ENCODE data around the gene JUP.
"Not testable (repeated sequence)": the region's sequence is repeated elsewhere in the genome, so short reads cannot be mapped to it uniquely, and the experiment has no call there.

Gene JUP

GRCh38 chr17:41786227-41787020 is at the start of gene JUP:
Gene JUP, minus strand, starts transcription at chr17:41786711. Its CDS starts 14,857 bp downstream, at chr17:41771854.
- DNase-seq: peak; percentile 98

GRCh38 chr17:41835800-41836549 is 49.5 kb upstream of the JUP start, which contains the start of gene NT5C3B:
Gene NT5C3B, minus strand, starts transcription at chr17:41836232. Its CDS starts 39 bp downstream, at chr17:41836193.
- DNase-seq: peak; percentile 65

GRCh38 chr17:41835214-41835799 is 48.8 kb upstream of the JUP start:
- DNase-seq: no peak

- DNase-seq: not testable (repeated sequence)
Measured at GRCh38 chr17:41829961-41830360, 43.5 kb upstream of the JUP start.

DNA sequence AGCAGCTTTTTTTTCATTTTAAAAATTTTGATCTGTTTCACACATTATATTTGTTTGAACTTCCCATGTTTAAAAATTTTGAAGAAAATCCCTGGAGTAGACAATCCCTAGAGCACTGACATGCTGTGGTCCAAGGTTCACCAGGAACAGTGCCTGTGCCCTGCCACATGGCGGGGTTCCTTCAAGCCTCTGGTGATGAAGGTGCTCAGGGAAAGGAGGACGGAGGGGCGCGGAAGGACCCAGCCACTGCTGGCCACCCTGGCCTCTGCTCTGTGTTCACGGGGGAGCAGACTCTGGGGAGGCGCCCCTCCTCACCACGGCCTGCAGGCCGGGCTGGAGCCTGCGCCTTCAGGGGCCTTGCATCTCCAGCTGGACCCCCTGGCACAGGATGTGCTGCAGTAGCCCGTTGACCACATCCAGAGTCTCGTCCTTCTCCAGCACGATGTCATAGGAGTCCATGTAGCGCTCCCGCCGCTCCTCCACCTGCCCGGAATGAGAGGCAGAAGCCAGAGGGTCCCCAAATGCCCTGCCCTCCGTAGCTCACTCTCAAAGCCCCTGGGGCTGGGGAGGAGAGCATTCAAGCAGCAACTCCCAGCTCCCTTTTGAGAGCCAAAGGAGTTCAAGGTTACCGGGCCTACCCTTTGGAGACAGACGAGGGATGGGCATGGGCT is 38.8 kb upstream of the JUP start:
- DNase-seq: no peak

DNA sequence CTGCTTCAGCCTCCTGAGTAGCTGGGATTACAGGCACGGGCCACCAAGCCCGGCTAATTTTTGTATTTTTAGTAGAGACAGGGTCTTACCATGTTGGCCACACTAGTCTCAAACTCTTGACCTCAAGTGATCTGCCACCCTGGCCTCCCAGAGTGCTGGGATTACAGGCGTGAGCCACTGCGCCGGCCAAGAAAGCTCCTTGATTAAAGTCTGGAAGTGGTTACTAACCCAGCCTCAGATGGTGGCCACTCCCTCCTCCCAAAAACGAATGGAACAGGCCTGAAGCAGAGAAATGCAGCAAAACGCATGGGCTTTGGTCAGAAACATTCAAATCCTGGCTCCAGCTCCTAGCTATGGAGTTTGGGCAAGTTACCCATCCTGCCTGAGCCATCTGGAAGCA is 37.6 kb upstream of the JUP start:
- no peak for DNase-seq

DNA sequence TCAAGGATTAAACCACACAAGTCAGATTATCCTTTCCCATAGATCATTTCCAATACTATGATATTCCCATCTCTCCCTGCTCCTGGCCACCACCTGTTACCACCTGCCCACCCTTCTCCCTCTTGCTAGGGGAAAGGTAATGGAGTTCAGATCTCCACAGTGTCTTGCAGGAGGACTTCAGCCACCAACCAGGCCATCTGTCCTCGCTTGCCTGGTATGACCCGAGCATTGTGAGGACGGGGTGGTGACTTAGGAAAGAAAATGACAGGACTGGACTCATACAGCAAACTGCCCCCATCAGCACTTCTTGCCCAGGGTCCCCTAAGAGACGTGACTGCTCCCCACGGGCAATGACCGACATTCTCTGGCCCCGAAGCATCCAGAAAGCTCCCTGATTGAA is 37.1 kb upstream of the JUP start:
- DNase-seq: no peak

GRCh38 chr17:41823141-41823524 is 36.6 kb upstream of the JUP start:
- DNase-seq: no peak

GRCh38 chr17:41822216-41823140 is 36.0 kb upstream of the JUP start:
- DNase-seq: no peak

GRCh38 chr17:41821776-41822175 is 35.3 kb upstream of the JUP start:
- no peak for DNase-seq

GRCh38 chr17:41818024-41818423 is 31.5 kb upstream of the JUP start:
- no peak for DNase-seq

- no peak for DNase-seq
Measured at GRCh38 chr17:41816637-41817320, 30.3 kb upstream of the JUP start.

GRCh38 chr17:41814195-41814594 is 27.7 kb upstream of the JUP start:
- no peak for DNase-seq

- no peak for DNase-seq
Measured at GRCh38 chr17:41813699-41814124, 27.2 kb upstream of the JUP start.

- no peak for DNase-seq
Measured at GRCh38 chr17:41813152-41813680, 26.7 kb upstream of the JUP start.

DNA sequence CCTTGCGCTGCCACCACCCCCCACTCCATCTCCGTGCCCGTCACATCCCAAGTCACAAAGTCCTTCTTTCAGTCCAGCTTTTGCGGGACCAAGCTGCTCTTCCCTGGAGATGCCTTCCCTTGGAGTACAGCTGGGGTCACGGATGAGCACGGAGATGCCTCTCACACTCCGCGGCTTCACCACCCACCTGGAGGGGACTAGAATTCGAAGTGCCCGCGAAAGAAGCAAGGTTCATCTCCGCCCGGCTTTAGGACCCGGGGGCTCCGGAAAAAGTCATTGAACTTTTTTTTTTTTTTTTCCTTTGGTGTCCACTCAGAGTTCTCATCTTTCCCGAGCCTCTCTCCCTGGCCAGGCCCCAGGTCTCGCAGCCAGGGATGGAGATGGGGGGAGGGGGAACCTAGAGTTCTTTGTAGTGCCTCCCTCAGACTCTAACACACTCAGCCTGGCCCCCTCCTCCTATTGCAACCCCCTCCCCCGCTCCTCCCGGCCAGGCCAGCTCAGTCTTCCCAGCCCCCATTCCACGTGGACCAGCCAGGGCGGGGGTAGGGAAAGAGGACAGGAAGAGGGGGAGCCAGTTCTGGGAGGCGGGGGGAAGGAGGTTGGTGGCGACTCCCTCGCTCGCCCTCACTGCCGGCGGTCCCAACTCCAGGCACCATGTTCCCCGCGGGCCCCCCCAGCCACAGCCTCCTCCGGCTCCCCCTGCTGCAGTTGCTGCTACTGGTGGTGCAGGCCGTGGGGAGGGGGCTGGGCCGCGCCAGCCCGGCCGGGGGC is 26.1 kb upstream of the JUP start, which contains the start of gene FKBP10:
Gene FKBP10 (plus strand): TSS at position 624 of the 771 bp plus-strand sequence. CDS start 31 bp downstream, at position 655.
- DNase-seq: peak; percentile 59

DNA sequence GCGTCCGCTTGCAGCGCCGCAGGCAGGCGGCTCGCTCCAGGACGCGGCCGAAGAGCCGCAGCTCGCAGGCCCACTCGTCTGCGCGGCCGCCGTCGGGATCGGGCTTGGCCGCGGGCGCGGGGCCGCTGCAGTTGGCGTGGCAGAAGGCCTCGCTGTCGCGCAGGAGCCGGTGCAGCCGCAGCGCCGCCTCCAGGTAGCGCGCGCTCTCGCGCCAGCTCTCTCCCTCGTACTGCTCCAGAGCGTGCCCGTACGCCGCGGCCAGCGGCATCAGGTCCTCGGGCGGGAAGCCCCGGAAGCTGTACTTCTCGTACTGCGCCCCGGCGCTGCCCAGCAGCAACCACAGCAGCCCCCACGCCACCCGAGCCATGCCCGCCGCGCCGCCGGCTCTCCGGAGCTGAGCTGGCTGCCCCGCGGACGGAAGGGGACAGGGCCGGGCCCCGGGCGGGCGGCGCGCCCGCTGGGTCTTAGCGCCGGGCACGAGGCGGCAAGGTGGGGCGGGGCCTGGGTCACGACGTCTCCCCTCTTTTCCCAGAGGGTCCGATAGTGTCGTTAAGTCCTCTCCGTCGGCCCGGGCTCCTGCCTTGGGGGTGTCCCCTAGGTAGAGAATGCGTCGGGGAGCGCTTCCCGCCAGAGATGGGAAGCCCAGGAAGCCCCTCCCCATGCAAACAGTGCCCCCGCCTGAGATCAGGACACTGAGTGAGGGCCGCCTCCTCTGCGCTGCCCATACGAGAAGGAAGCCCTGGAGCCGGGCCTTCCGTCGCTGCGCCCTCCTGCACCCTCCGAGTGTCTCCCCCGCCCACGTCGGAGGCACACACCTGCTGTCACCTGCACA is 25.3 kb upstream of the JUP start, which contains the start of gene P3H4:
Gene P3H4 (minus strand): TSS at position 401 of the 832 bp plus-strand sequence. CDS start 34 bp downstream, at position 367.
- DNase-seq: peak; percentile 77

DNA sequence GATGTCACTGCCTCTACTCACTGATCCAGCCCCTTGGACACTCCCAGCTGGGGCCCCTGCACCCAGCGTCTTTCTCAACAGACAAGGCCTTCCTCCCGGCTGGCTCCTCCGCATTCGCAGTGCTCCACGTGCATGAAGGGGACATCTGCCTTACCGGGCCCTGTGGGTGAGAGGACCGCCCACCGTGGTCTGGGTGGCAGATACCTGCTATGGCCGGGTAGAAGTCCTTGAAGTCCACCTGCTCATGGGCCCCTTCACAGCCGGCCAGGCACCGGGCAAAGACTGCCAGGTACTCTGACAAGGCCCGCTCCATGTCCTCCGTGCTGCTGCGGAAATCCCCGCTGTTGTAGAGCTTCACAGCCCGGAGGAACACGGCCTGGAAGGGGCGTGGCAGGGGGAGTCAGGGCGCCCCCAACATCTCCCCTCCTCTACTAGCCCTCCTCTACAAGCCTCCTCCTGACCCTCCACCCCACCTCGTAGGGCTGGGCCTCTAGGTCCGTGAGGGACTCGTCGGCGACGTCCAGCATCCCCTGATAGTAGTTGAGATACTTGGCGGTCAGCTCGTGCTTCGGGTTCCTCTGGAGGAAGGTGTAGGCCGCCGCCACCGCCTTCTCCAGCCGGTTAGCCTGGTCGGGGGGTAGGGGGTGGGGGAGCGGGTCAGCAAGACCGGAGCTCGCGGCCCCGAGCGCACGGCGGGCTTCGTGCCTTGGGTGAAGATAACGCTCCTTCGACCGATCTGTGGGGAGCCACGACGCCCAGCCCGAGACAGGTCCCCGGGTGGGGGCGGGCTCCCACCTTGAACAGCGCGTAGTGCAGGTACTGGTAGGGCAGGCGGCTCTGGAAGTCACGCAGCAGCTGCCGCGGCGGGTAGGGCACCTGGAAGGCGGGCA is 24.4 kb upstream of the JUP start:
- DNase-seq: no peak

Data from midbrain (tissue), 1 donor.